ENCODE measurements around the gene CCDC17. TPM values are rescaled to one million over a fixed set of nuclear protein-coding genes. Genes with fewer than 3 reads are reported as not detected.
A peak's percentile ranks its signal among the peaks of the same experiment; 100 is the strongest.

Gene CCDC17
- total RNA-seq, 1 experiment from 2014 or later: 1.3 TPM

GRCh38 chr1:45643978-45644377 lies 20.1 kb upstream of the CCDC17 start:
- no peak overlapping the region for H3K4me3 ChIP-seq
- no peaks in the 10 kb centered on the region for H3K9me3 ChIP-seq (replicated peaks)
- no peak overlapping the region for H3K27ac ChIP-seq
- no peak for DNase-seq
- H3K36me3 ChIP-seq: peaks cover 61% of the 10 kb centered on the region
- no peaks in the 10 kb centered on the region for H3K4me1 ChIP-seq
- no peaks in the 10 kb centered on the region for H3K27me3 ChIP-seq

- DNase-seq: no peak
- no peaks in the 10 kb centered on the region for H3K4me1 ChIP-seq
- H3K27me3 ChIP-seq: no peaks in the 10 kb centered on the region
- no peak overlapping the region for H3K4me3 ChIP-seq
- H3K27ac ChIP-seq: no peak overlapping the region
- peaks cover 63% of the 10 kb centered on the region for H3K36me3 ChIP-seq
- no peaks in the 10 kb centered on the region for H3K9me3 ChIP-seq (replicated peaks)
These were observed 19.5 kb upstream of the CCDC17 start for GRCh38 chr1:45643321-45643720.

DNA sequence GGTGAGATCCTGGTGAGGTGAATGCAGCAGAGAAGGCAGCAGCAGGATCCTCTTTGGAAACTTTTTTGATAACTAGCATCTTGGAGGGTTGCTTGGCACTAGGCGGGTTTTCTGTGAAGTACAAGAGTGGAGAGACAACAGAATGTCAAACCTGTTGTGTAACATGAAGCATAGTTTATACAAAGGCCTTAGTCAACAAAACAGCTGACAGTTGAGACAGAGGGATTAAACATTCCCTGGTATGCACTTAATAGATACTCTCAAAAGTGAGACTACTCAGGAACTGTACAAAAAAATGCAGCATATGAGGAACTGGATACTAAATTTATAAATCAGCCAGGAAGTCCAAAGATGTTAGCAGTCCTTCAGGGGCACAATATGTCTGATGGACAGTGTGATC lies 16.4 kb upstream of the CCDC17 start:
- Histone ChIP-seq H3K27me3 (no peaks in the 10 kb centered on the region), H3K4me1 (no peaks in the 10 kb centered on the region), H3K9me3 (replicated peaks) (no peaks in the 10 kb centered on the region), H3K36me3 (peaks cover 80% of the 10 kb centered on the region), H3K27ac (no peak overlapping the region), H3K4me3 (no peak overlapping the region)
- no peak for DNase-seq

DNA sequence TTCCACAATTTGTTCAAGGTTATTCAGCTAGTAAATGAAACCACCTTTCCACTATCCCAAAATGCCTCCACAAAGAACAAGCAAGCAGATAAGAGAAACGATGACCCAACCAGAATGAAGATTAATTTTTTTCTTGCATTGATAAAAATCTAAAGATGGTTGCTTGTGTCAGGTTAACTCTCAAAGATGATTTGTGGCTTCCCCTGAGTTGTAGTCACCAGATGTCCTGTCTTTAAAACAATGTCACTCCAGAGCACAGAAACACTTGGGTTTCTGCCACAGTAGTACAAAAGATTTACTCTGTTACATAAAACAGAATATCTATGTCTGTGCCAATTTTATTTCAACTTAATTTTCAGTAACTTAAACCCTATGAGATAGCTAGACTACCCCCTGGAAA lies 11.4 kb upstream of the CCDC17 start:
- Histone ChIP-seq H3K27me3 (no peaks in the 10 kb centered on the region), H3K4me3 (no peak overlapping the region), H3K36me3 (peaks cover 98% of the 10 kb centered on the region), H3K9me3 (replicated peaks) (no peaks in the 10 kb centered on the region), H3K27ac (no peak overlapping the region), H3K4me1 (no peaks in the 10 kb centered on the region)
- no peak for DNase-seq

DNA sequence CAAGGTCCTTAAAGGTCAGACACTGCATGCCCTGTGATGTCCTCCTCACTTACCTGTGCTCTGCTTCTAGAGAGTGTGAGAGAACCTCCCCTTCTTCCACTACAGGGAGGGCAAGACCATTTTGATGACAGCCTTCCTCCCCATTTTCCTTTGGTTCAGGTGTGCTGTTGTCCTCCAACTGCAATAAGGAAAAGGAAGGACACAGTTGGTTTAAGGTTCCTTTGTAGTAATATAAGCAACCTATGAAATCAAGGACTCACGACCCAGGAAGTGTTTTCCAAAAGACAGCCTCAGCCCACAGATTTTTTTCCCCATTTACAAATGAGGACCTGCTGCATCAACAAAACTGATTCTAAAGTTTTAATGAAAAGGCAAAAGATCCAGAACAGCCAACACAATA lies 6.6 kb upstream of the CCDC17 start:
- H3K4me1 ChIP-seq: no peaks in the 10 kb centered on the region
- no peak overlapping the region for H3K4me3 ChIP-seq
- DNase-seq: no peak
- H3K36me3 ChIP-seq: peaks cover 92% of the 10 kb centered on the region
- H3K27me3 ChIP-seq: no peaks in the 10 kb centered on the region
- no peaks in the 10 kb centered on the region for H3K9me3 ChIP-seq (replicated peaks)
- no peak overlapping the region for H3K27ac ChIP-seq

DNA sequence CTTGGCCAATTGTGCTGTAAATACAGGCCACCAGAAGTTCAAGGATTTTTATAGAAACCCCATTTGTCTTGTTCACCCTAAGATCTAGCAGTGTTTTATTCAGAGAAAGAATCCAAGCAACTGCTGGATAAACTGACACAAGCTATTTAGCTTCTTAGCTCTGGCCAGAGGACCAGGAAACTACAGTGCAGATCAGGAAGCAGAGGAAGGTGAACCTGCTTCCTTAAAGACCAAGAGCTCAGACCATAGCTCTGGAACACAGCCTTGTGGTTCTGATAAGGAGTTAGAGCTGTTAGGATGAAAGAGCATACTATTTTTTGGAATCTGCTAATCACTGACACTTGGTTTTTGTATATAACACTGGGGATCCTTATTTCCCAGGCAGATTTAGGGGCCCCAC lies 5.2 kb upstream of the CCDC17 start:
- Histone ChIP-seq H3K36me3 (peaks cover 80% of the 10 kb centered on the region), H3K9me3 (replicated peaks) (no peaks in the 10 kb centered on the region), H3K4me1 (no peaks in the 10 kb centered on the region), H3K27me3 (no peaks in the 10 kb centered on the region), H3K27ac (no peak overlapping the region), H3K4me3 (no peak overlapping the region)
- DNase-seq: no peak

DNA sequence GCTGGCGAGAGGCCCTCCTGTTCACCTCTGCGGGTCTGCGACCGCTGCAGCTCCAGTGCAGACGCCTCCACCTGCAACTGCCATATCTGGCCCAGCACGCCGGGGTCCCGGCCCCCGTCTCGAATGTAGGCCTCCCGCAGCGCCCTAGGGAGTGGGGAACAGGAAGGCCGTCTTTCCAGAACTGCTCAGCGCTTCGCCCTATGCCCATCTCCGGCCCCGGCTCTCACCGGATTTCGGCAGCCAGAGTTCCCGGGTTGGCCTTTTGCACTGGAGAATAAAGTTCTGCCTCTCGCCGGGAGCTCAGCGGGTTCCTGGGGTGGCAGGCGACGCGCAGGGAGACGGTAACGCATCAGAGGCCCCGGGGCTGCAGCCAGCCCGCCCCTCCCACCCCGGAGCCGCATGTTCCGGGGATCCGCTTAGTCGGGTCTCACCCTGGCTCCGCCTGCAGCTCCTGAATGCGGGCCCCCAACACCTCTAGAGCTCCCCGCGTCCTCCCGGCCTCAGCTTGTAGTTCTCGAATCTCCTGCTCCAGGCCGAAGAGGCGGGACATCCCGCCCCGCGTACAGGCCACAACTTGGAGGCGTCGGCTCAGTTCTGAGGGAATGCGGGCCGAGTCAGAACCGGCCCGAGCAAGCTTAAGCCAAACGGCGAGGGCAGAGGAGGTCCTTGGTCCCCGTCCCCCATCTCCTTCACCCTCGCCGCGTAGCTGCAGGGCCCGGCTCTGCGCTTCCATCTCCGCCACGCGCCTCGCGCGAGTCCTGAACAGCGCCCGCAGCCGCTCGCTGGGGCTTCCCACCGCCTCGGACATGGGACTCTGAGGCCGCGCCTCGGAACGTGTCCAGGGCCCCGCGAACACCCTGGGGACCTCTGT lies 1.1 kb downstream of the CCDC17 start:
- Histone ChIP-seq H3K27ac (no peak overlapping the region), H3K4me3 (no peak overlapping the region), H3K9me3 (replicated peaks) (no peaks in the 10 kb centered on the region), H3K27me3 (no peaks in the 10 kb centered on the region), H3K4me1 (no peaks in the 10 kb centered on the region), H3K36me3 (peaks cover 39% of the 10 kb centered on the region)
- DNase-seq: no peak

DNA sequence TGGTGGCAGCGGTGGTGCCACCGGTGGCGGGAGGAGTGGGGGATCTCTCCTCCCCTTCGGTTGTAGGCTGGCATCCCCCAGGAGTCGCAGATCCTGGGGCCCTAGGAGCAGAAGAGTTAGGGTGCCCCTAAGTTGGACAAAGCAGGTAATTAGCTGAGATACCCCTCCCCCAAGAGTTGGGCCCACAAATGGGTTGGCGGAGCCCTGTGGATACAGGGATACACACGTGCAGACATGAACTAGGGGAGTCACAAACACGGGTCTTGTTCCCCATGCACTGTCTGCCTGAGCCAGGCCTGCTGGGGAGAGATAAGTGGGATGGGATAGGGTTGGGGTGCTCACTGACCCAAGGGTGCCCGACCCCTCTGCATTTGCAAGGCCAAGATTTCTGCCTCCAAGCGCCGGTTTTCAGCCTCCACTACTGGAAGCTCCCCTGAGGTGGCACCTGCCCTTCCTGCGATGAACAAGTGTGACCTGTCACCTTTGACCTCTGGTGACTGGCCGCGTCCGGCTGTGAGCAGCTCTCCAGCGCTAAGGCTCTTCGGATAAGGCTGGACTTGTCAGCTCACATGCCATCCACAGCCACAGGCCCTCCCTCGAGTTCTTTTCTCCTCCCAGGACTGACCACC lies 1.8 kb downstream of the CCDC17 start:
- no peak overlapping the region for H3K4me3 ChIP-seq
- no peak overlapping the region for H3K27ac ChIP-seq
- H3K36me3 ChIP-seq: peaks cover 40% of the 10 kb centered on the region
- H3K4me1 ChIP-seq: no peaks in the 10 kb centered on the region
- no peaks in the 10 kb centered on the region for H3K27me3 ChIP-seq
- H3K9me3 ChIP-seq (replicated peaks): no peaks in the 10 kb centered on the region
- DNase-seq: no peak

DNA sequence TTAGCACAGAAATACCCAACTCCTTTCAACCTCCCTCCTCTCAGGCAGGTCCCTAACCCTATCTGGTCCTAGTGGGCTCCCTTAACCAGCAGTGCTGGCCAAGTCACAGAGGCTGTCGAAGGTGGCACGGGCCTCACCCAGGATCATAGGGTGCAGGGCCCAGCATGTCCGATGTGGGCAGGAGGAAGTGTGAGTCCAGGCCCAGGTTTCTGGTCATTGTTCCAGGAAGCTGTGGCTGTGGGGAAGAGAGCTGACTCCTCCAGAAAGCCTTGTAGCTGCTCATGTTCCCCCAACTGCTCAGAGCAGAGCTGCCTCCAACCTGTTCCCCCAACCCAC lies 2.4 kb downstream of the CCDC17 start:
- H3K9me3 ChIP-seq (replicated peaks): no peaks in the 10 kb centered on the region
- no peak for DNase-seq
- peaks cover 42% of the 10 kb centered on the region for H3K36me3 ChIP-seq
- H3K4me3 ChIP-seq: no peak overlapping the region
- no peak overlapping the region for H3K27ac ChIP-seq
- H3K27me3 ChIP-seq: no peaks in the 10 kb centered on the region
- no peaks in the 10 kb centered on the region for H3K4me1 ChIP-seq

GRCh38 chr1:45620588-45621500 lies 3.0 kb downstream of the CCDC17 start:
- H3K9me3 ChIP-seq (replicated peaks): no peaks in the 10 kb centered on the region
- H3K4me1 ChIP-seq: no peaks in the 10 kb centered on the region
- H3K36me3 ChIP-seq: peaks cover 45% of the 10 kb centered on the region
- H3K27ac ChIP-seq: no peak overlapping the region
- DNase-seq: peak in 1 of 2 experiments; percentile 24
- H3K27me3 ChIP-seq: no peaks in the 10 kb centered on the region
- H3K4me3 ChIP-seq: no peak overlapping the region

- Histone ChIP-seq H3K9me3 (replicated peaks) (no peaks in the 10 kb centered on the region), H3K4me1 (no peaks in the 10 kb centered on the region), H3K27ac (no peak overlapping the region), H3K27me3 (no peaks in the 10 kb centered on the region), H3K4me3 (no peak overlapping the region), H3K36me3 (peaks cover 54% of the 10 kb centered on the region)
- no peak for DNase-seq
These were observed 4.5 kb downstream of the CCDC17 start for GRCh38 chr1:45619149-45619921.

DNA sequence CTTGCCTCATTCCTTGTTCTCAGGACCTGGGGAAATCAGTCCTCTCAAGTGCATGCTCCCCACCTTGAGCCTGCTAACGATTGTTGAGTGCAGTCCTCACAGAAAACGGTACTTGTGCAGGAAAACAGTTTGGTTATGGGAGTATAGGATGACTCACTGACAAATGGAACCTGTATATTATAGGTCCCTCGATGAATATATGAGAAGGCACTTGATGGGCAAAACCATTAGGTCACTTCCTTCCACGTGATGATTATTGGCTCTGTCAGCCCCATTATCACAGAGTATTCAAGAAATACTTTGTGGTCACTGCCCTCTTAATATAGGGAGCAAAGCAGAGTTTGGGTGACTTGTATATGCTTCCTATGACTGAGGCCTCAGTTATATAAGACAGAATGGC lies 6.2 kb downstream of the CCDC17 start:
- DNase-seq: no peak
- H3K36me3 ChIP-seq: peaks cover 71% of the 10 kb centered on the region
- no peak overlapping the region for H3K4me3 ChIP-seq
- no peak overlapping the region for H3K27ac ChIP-seq
- H3K9me3 ChIP-seq (replicated peaks): no peaks in the 10 kb centered on the region
- no peaks in the 10 kb centered on the region for H3K4me1 ChIP-seq
- H3K27me3 ChIP-seq: no peaks in the 10 kb centered on the region

DNA sequence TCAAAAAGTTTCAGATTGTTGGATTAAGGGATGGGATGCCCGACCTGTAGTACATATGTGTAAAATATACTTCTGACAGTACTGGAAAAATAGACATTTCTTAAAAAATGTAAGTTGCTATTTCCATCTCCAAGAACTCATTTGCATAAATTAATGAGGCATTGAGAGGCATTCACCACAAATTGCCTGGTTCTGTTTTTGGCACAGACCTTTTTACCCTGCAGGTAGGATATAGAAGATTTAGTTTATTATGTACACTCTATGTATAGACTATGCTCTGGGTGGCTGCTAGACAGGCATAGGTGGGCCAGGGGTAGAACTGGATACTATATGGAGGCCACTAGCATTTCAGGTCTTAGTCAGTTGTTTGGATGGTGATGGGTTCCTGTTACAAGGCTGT lies 8.0 kb downstream of the CCDC17 start:
- Histone ChIP-seq H3K36me3 (peaks cover 81% of the 10 kb centered on the region), H3K27me3 (no peaks in the 10 kb centered on the region), H3K4me3 (no peak overlapping the region), H3K9me3 (replicated peaks) (no peaks in the 10 kb centered on the region), H3K27ac (no peak overlapping the region), H3K4me1 (no peaks in the 10 kb centered on the region)
- no peak for DNase-seq

- no peak overlapping the region for H3K27ac ChIP-seq
- H3K4me3 ChIP-seq: no peak overlapping the region
- H3K4me1 ChIP-seq: no peaks in the 10 kb centered on the region
- DNase-seq: no peak
- no peaks in the 10 kb centered on the region for H3K9me3 ChIP-seq (replicated peaks)
- H3K27me3 ChIP-seq: no peaks in the 10 kb centered on the region
- peaks cover 93% of the 10 kb centered on the region for H3K36me3 ChIP-seq
These were observed 10.8 kb downstream of the CCDC17 start for GRCh38 chr1:45612941-45613579.
